Fibroblast of skin of left biceps (primary cell): ENCODE results near the gene KCTD11.
A peak's percentile ranks its signal among the peaks of the same experiment; 100 is the strongest.

Source experiments
- DNase-seq, 2 experiments: peaks; one replicate each; pipeline ENCODE4 v3.0.0-alpha.2; 2013; ENCODE audit warnings: low read depth in 2 of 2

The KCTD11 gene

DNA sequence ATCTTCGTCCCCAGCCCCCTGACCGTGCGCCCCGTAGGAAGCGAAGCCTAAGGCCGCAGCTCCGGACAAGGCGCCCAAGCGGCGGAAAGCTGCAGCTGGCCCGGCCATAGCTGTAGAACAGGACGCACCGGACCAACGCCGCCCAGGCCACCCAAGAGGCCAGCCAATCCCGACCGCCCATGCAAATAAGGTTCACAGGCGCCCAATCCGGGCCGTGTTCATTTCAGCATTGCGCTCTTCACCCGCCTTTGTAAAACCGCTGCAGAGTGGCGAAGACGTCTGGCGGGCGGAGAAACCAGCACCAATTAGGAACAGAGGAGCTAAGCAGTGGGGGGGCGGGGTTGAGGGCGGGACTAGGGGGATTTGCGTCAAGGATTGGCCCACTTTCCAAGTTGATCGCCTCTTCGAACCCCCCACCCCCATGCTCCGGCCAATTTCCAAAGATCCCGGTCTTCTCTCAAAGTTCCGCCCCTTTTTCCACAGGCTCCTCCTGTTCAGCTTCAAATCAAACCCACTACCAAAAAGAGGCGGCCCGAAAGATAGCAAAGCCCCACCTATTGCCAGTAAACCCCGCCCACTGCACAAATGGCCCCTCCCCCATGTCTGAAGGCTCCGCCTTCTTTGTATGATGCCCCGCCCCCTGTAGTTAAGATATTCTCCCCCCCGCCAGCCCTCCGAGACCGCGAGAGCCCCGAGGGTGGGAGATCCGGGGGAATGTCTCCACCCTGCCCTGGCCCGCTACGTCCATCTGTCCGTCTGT is 52.2 kb downstream of the KCTD11 start, which contains the start of gene TMEM256:
Gene TMEM256 (minus strand): TSS at position 121 of the 760 bp plus-strand sequence. CDS start 13 bp downstream, at position 108.
- peak; percentile 99 for DNase-seq
